HCT116 (cell line): ENCODE results near the gene TRIM9. TPM values are rescaled to one million over a fixed set of nuclear protein-coding genes. Genes with fewer than 3 reads are reported as not detected.

Experiments
- ATAC-seq: fragments of 200-7000 bp; cut with Tn5 transposase; 2 replicates; pipeline ENCODE4 v1.9.1; 2020; ENCODE audit warnings: mild to moderate bottlenecking, moderate library complexity
- BruUV-seq: library from RNA; stranded (reverse); fragments of 400-500 nt; replicated peaks from 2 replicates; lab custom pipeline; 2021; lab: Mats Ljungman, UMichigan
- CTCF ChIA-PET: fragments of 300-600 bp; sonication (Branson Sonifier 250); formaldehyde crosslinking; loops from one replicate; lab custom pipeline; 2021; ENCODE audit warnings: antibody characterized with exemption; lab: Charles Lee
- POLR2A ChIA-PET: fragments of 300-600, 350-600 bp; sonication (Branson Sonifier 250); formaldehyde crosslinking; loops from one replicate; lab custom pipeline; 2021; ENCODE audit warnings: antibody characterized with exemption; lab: Charles Lee
- RAD21 ChIA-PET, 2 experiments: fragments of 300-600 bp; sonication (Branson Sonifier 250); formaldehyde crosslinking; loops; one replicate each; lab custom pipeline; 2023; ENCODE audit warnings: low total read pairs in 2 of 2; ENCODE audit not compliant: uncharacterized antibody in 2 of 2, unreplicated experiment in 2 of 2, low non-redundant PET in 1 of 2; lab: Charles Lee
- DNase-seq: peaks from one replicate; pipeline ENCODE4 v3.0.0-alpha.2; 2010; ENCODE audit warnings: low read depth, low spot score
- H2AFZ ChIP-seq: fragments of 200-600 bp; shearing (Covaris generic), sonication (generic); 2 replicates; pipeline ENCODE4 v1.6.1; 2017; ENCODE audit warnings: low read depth, mixed run types, mixed read lengths, antibody characterized with exemption, low read length; ENCODE audit not compliant: poor library complexity, severe bottlenecking
- H3K27ac ChIP-seq: 2 replicates; pipeline ENCODE4 v1.5.1; 2012; ENCODE audit warnings: low read depth, low read length
- H3K27me3 ChIP-seq: fragments of 200-600 bp; sonication (generic); 2 replicates; pipeline ENCODE4 v1.6.1; 2016; ENCODE audit warnings: mixed run types, low read length, mixed read lengths; ENCODE audit not compliant: insufficient read depth
- H3K36me3 ChIP-seq, 2 experiments: fragments of 200-500 bp in 1 of 2; fragments of 200-600 bp in 1 of 2; sonication (Bioruptor generic) in 1 of 2; sonication (generic) in 1 of 2; 2 replicates each; pipeline versions ENCODE4 v1.5.1 to v1.6.1; 2014 to 2016; ENCODE audit warnings: low read length in 2 of 2, inconsistent platforms in 1 of 2, mixed read lengths in 1 of 2, mixed run types in 1 of 2; ENCODE audit not compliant: insufficient read depth in 2 of 2, control insufficient read depth in 1 of 2
- H3K4me1 ChIP-seq, 2 experiments: fragments of 200-600 bp in 1 of 2; sonication (generic) in 1 of 2; 2 replicates each; pipeline versions ENCODE4 v1.5.1 to v1.6.1; 2012 to 2017; ENCODE audit warnings: low read length in 2 of 2, inconsistent platforms in 1 of 2, mild to moderate bottlenecking in 1 of 2, mixed read lengths in 1 of 2, mixed run types in 1 of 2, moderate library complexity in 1 of 2; ENCODE audit not compliant: insufficient read depth in 2 of 2, control insufficient read depth in 1 of 2
- H3K4me2 ChIP-seq: fragments of 200-600 bp; sonication (generic); 2 replicates; pipeline ENCODE4 v1.6.1; 2017; ENCODE audit warnings: mixed run types, low read length, mixed read lengths
- H3K4me3 ChIP-seq, 2 experiments: fragments of 200-600 bp in 1 of 2; sonication (generic) in 1 of 2; replicated peaks in 1 of 2; 2 replicates each; pipeline ENCODE4 v1.5.1; 2011 to 2016; ENCODE audit warnings: low read length in 2 of 2, control low read depth in 1 of 2, low read depth in 1 of 2, mild to moderate bottlenecking in 1 of 2, mixed read lengths in 1 of 2, mixed run types in 1 of 2
- H3K79me2 ChIP-seq: fragments of 200-600 bp; sonication (generic); 2 replicates; pipeline ENCODE4 v1.6.1; 2017; ENCODE audit warnings: mild to moderate bottlenecking, mixed run types, low read length, moderate library complexity, mixed read lengths; ENCODE audit not compliant: insufficient read depth
- H3K9ac ChIP-seq: fragments of 200-600 bp; sonication (generic); 2 replicates; pipeline ENCODE4 v1.6.1; 2016; ENCODE audit warnings: low read length, mixed read lengths
- H3K9me2 ChIP-seq: fragments of 200-600 bp; sonication (generic), shearing (Covaris generic); 2 replicates; pipeline ENCODE4 v1.6.1; 2017; ENCODE audit warnings: mixed run types, mild to moderate bottlenecking, moderate library complexity; ENCODE audit not compliant: insufficient read depth
- H3K9me3 ChIP-seq, 2 experiments: fragments of 200-500 bp in 1 of 2; fragments of 200-600 bp in 1 of 2; sonication (Bioruptor generic) in 1 of 2; sonication (generic) in 1 of 2; 2 replicates each; pipeline ENCODE4 v1.6.1; 2014 to 2017; ENCODE audit warnings: low read length in 2 of 2, mixed read lengths in 2 of 2, inconsistent platforms in 1 of 2, low read depth in 1 of 2, mild to moderate bottlenecking in 1 of 2, mixed run types in 1 of 2, moderate library complexity in 1 of 2; ENCODE audit not compliant: control insufficient read depth in 1 of 2, insufficient read depth in 1 of 2
- H4K20me1 ChIP-seq: fragments of 200-600 bp; sonication (generic), shearing (Covaris generic); 2 replicates; pipeline ENCODE4 v1.6.1; 2017; ENCODE audit warnings: mixed run types, mild to moderate bottlenecking, moderate library complexity; ENCODE audit not compliant: insufficient read depth
- ELF1 ChIP-seq: IDR thresholded peaks from 2 replicates; pipeline ENCODE4 v1.6.1; 2012; ENCODE audit warnings: low read depth, borderline replicate concordance
- EZH2 ChIP-seq: fragments of 200-600 bp; sonication (generic); IDR thresholded peaks from 2 replicates; pipeline ENCODE4 v1.6.1; 2017; ENCODE audit warnings: antibody characterized with exemption, mixed run types
- EZH2phosphoT487 ChIP-seq: fragments of 200-600 bp; IDR thresholded peaks from 2 replicates; pipeline ENCODE4 v1.6.1; 2018; ENCODE audit warnings: antibody characterized with exemption, borderline replicate concordance
- POLR2AphosphoS5 ChIP-seq: IDR thresholded peaks from 2 replicates; pipeline ENCODE4 v1.6.1; 2011; ENCODE audit warnings: mild to moderate bottlenecking, low read depth, low read length, moderate library complexity
- RAD21 ChIP-seq: IDR thresholded peaks from 2 replicates; pipeline ENCODE4 v1.6.1; 2012; ENCODE audit warnings: low read depth, mild to moderate bottlenecking
- SIN3A ChIP-seq: IDR thresholded peaks from 2 replicates; pipeline ENCODE4 v1.6.1; 2012; ENCODE audit warnings: low read depth
- SP1 ChIP-seq: IDR thresholded peaks from 2 replicates; pipeline ENCODE4 v1.6.1; 2012; ENCODE audit warnings: low read depth
- SRF ChIP-seq: IDR thresholded peaks from 2 replicates; pipeline ENCODE4 v1.6.1; 2012; ENCODE audit warnings: low read depth
- YY1 ChIP-seq: IDR thresholded peaks from 2 replicates; pipeline ENCODE4 v1.6.1; 2011; ENCODE audit warnings: low read length, low read depth, moderate library complexity, mild to moderate bottlenecking; ENCODE audit not compliant: insufficient replicate concordance; ENCODE audit errors: extremely low read depth
- ZNF274 ChIP-seq: fragments of 200-500 bp; sonication (Bioruptor generic); IDR thresholded peaks from 2 replicates; pipeline ENCODE4 v1.6.1; 2014; ENCODE audit warnings: mild to moderate bottlenecking, low read depth, low read length, inconsistent platforms
- intact Hi-C: fragments of 100-400 bp; cut with micrococcal nuclease; formaldehyde crosslinking; loops from 2 replicates; pipeline ENCODE4 v1.10.0; 2022
- total RNA-seq: library from RNA; stranded (reverse); gene quantifications from one replicate; pipeline ENCODE4 v1.2.1, GENCODE V29; 2021; ENCODE audit not compliant: unreplicated experiment
- TF ChIP-seq, protein P1 (sequence below): IDR thresholded peaks from 2 replicates; pipeline ENCODE4 v1.6.1; 2012
- TF ChIP-seq, protein P2 (sequence below), 3 experiments: fragments of 200-600 bp in 1 of 3; sonication (generic) in 1 of 3; IDR thresholded peaks in 2 of 3; conservative IDR thresholded peaks in 1 of 3; 2 replicates each; pipeline ENCODE4 v1.5.1; 2012 to 2017; ENCODE audit warnings: low read depth in 2 of 3, low read length in 2 of 3, antibody characterized with exemption in 1 of 3, borderline replicate concordance in 1 of 3, control low read depth in 1 of 3, mild to moderate bottlenecking in 1 of 3, mixed read lengths in 1 of 3, mixed run types in 1 of 3, moderate library complexity in 1 of 3; ENCODE audit not compliant: insufficient read depth in 1 of 3
- TF ChIP-seq, protein P3 (sequence below): IDR thresholded peaks from 2 replicates; pipeline ENCODE4 v1.6.1; 2012
- TF ChIP-seq, protein P4 (sequence below): IDR thresholded peaks from 2 replicates; pipeline ENCODE4 v1.6.1; 2011; ENCODE audit warnings: mild to moderate bottlenecking, low read length, moderate library complexity; ENCODE audit not compliant: insufficient replicate concordance; ENCODE audit errors: extremely low read depth
- TF ChIP-seq, protein P5 (sequence below): IDR thresholded peaks from 2 replicates; pipeline ENCODE4 v1.6.1; 2012; ENCODE audit warnings: low read depth

TRIM9 gene
- total RNA-seq, 1 experiment from 2014 or later = 4.6 TPM

DNA sequence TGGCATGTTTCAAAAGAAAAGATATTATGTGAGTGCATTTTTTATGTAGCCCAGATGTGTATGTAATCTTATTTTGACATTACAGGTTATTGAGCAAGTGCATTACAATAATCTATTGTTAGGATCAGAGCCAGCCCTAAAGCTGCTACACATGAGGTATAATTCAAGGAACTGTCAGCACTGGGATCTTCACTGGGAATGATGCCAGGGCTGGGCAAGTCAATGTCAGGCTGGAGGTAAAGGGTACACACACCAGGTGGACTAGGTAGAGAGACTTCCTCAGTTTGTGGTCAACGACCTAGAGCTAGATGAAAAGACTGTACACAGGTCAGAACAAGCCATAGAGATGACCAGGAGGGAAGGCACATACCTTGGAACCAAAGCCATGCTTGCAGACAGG, 15.4 kb downstream of the TRIM9 start:
- RAD21 ChIA-PET = no interaction called here
- TF ChIP-seq, protein P1, sequence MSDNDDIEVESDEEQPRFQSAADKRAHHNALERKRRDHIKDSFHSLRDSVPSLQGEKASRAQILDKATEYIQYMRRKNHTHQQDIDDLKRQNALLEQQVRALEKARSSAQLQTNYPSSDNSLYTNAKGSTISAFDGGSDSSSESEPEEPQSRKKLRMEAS = no peak
- TF ChIP-seq SP1 (no peak), SIN3A (no peak), POLR2AphosphoS5 (no peak), YY1 (no peak), SRF (no peak), ELF1 (no peak), EZH2phosphoT487 (no peak), RAD21 (no peak), EZH2 (no peak), ZNF274 (no peak)
- TF ChIP-seq, protein P2, sequence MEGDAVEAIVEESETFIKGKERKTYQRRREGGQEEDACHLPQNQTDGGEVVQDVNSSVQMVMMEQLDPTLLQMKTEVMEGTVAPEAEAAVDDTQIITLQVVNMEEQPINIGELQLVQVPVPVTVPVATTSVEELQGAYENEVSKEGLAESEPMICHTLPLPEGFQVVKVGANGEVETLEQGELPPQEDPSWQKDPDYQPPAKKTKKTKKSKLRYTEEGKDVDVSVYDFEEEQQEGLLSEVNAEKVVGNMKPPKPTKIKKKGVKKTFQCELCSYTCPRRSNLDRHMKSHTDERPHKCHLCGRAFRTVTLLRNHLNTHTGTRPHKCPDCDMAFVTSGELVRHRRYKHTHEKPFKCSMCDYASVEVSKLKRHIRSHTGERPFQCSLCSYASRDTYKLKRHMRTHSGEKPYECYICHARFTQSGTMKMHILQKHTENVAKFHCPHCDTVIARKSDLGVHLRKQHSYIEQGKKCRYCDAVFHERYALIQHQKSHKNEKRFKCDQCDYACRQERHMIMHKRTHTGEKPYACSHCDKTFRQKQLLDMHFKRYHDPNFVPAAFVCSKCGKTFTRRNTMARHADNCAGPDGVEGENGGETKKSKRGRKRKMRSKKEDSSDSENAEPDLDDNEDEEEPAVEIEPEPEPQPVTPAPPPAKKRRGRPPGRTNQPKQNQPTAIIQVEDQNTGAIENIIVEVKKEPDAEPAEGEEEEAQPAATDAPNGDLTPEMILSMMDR (IDR thresholded peaks at IDR 0.05 in 2 of 3, conservative IDR thresholded peaks at IDR 0.05 in 1 of 3; ENCODE audit: borderline replicate concordance in 1 of 3, insufficient read depth in 1 of 3, low read depth in 2 of 3, low read length in 2 of 3) = no peak
- TF ChIP-seq, protein P3, sequence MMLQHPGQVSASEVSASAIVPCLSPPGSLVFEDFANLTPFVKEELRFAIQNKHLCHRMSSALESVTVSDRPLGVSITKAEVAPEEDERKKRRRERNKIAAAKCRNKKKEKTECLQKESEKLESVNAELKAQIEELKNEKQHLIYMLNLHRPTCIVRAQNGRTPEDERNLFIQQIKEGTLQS = no peak
- TF ChIP-seq, protein P4, sequence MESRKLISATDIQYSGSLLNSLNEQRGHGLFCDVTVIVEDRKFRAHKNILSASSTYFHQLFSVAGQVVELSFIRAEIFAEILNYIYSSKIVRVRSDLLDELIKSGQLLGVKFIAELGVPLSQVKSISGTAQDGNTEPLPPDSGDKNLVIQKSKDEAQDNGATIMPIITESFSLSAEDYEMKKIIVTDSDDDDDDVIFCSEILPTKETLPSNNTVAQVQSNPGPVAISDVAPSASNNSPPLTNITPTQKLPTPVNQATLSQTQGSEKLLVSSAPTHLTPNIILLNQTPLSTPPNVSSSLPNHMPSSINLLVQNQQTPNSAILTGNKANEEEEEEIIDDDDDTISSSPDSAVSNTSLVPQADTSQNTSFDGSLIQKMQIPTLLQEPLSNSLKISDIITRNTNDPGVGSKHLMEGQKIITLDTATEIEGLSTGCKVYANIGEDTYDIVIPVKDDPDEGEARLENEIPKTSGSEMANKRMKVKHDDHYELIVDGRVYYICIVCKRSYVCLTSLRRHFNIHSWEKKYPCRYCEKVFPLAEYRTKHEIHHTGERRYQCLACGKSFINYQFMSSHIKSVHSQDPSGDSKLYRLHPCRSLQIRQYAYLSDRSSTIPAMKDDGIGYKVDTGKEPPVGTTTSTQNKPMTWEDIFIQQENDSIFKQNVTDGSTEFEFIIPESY = no peak
- TF ChIP-seq, protein P5, sequence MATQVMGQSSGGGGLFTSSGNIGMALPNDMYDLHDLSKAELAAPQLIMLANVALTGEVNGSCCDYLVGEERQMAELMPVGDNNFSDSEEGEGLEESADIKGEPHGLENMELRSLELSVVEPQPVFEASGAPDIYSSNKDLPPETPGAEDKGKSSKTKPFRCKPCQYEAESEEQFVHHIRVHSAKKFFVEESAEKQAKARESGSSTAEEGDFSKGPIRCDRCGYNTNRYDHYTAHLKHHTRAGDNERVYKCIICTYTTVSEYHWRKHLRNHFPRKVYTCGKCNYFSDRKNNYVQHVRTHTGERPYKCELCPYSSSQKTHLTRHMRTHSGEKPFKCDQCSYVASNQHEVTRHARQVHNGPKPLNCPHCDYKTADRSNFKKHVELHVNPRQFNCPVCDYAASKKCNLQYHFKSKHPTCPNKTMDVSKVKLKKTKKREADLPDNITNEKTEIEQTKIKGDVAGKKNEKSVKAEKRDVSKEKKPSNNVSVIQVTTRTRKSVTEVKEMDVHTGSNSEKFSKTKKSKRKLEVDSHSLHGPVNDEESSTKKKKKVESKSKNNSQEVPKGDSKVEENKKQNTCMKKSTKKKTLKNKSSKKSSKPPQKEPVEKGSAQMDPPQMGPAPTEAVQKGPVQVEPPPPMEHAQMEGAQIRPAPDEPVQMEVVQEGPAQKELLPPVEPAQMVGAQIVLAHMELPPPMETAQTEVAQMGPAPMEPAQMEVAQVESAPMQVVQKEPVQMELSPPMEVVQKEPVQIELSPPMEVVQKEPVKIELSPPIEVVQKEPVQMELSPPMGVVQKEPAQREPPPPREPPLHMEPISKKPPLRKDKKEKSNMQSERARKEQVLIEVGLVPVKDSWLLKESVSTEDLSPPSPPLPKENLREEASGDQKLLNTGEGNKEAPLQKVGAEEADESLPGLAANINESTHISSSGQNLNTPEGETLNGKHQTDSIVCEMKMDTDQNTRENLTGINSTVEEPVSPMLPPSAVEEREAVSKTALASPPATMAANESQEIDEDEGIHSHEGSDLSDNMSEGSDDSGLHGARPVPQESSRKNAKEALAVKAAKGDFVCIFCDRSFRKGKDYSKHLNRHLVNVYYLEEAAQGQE = no peak
- CTCF ChIA-PET = no interaction called here

More for the DNA sequence above, 15.4 kb downstream of the TRIM9 start:
- POLR2A ChIA-PET = no interaction called here
- intact Hi-C loops = no loop called here
- Histone ChIP-seq H3K27ac (no peak overlapping the region), H4K20me1 (no peaks in the 10 kb centered on the region), H3K9me3 (no peaks in the 10 kb centered on the region), H3K9me2 (no peaks in the 10 kb centered on the region), H3K4me3 (no peak overlapping the region), H2AFZ (no peak overlapping the region), H3K4me1 (peaks cover 0 to 12% of the 10 kb centered on the region in 2 experiments; a peak in 2 of 4 replicates), H3K9ac (no peak overlapping the region), H3K4me2 (no peak overlapping the region), H3K79me2 (no peaks in the 10 kb centered on the region), H3K27me3 (no peaks in the 10 kb centered on the region), H3K36me3 (no peaks in the 10 kb centered on the region)
- no peak for ATAC-seq
- no peak for DNase-seq
- BruUV-seq = no TSS peak
